ENCODE data around the gene SLC16A10.
A peak's percentile ranks its signal among the peaks of the same experiment; 100 is the strongest.
"Not testable (repeated sequence)": the region's sequence is repeated elsewhere in the genome, so short reads cannot be mapped to it uniquely, and the experiment has no call there.

SLC16A10 gene

GRCh38 chr6:111087106-111087835, at the start of gene SLC16A10:
Gene SLC16A10, plus strand, starts transcription at chr6:111087503. Its CDS starts 250 bp downstream, at chr6:111087753.
- DNase-seq (ENCODE audit: low read depth in 2 of 2), result peak; percentile 59 to 68

- DNase-seq (ENCODE audit: low read depth in 2 of 2), result peak; percentile 22 to 27
Measured at GRCh38 chr6:111038534-111039252, 48.6 kb upstream of the SLC16A10 start.

DNA sequence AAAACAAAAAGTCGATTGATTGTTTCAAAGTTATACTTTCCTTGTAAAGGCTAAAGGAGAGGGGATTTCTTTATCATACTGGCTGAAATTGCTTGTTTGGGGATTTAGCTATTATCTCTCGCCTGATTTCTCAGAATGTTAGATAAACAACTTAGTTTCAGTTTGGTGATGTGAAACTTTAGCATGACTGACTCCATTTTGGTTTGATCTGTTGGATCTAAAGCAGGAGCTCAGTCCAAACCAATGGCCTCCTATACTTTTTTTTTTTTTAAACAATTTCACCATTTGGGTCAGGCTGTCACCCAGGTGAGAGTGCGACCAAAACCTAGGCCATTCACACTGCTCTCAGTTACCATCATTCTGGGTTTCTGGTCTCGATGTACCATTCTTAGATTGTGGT, 45.4 kb upstream of the SLC16A10 start:
- no peak for DNase-seq (ENCODE audit: low read depth in 2 of 2)

DNA sequence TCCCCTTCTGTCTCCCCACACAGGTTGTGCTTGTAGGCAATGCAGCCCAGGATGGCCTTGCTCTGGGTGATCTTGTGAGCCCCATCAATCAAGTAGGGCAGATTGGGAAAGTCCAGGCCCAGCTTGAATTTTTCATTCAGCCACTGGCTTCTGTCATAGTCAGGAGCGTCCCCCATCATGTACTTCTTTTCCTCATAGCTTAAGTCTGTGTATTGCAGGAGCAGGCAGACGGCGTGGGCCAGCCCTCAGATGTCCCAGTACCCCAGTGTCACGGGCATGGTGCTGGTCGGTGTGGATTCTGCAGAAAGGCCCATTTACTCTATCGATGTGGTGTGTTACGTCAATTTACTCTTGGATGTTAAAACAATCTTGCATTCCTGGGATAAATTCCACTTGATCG, 40.1 kb upstream of the SLC16A10 start:
- DNase-seq (ENCODE audit: low read depth in 2 of 2), result no peak

- no peak for DNase-seq (ENCODE audit: low read depth in 2 of 2)
Measured at GRCh38 chr6:111050261-111051023, 36.9 kb upstream of the SLC16A10 start.

- DNase-seq (ENCODE audit: low read depth in 2 of 2), result no peak
Measured at GRCh38 chr6:111052171-111052570, 35.1 kb upstream of the SLC16A10 start.

DNA sequence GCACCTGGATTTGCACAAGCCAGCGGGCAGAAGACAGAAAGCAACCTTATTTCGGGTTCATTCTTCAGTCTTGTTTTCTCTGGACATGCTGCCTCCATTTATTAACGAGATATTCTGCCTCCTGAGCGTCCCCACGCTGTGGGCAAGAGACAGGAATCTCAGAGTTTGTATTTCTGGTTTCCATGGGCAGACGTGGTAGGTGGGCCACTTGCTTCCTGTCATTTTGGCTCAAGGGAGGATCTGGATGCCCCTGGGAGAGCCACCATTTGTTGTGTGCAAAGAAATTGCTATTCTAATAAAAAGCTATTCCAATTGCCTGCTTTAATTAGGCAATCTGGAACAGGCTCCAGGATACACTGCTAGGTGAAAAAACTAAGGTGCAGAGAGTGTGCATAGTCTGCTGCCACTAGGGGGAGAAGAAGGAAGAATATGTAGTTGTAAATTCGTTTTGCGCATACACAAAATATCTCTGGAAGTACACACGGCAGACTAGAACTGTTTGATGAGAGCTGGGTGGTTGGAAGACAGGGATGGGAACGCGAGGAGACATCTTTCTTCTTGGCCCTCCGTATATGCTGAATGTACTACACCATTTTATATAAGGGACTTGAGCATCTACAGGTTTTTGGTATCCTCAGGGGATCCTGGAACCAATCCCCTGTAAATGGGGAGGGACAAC, 30.1 kb upstream of the SLC16A10 start:
- no peak for DNase-seq (ENCODE audit: low read depth in 2 of 2)

- DNase-seq (ENCODE audit: low read depth in 2 of 2), result no peak
Measured at GRCh38 chr6:111061508-111061907, 25.8 kb upstream of the SLC16A10 start.

DNA sequence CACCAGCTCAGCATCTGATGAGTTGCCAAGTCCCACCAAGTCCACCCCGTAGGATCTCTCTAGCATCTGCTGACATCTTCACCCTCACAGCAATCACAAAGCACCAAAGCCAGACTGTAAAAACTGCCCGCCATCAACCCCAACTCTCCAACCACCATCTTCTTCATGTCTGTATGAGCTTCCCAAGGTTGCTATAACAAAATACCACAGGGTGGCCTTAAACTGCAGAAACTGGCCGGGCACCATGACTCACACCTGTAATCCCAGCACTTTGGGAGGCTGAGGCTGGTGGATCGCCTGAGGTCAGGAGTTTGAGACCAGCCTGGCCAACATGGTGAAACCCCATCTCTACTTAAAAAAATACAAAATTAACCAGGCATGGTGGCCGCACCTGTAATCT, 25.3 kb upstream of the SLC16A10 start:
- not testable (repeated sequence) for DNase-seq (ENCODE audit: low read depth in 2 of 2)

GRCh38 chr6:111062860-111063259, 24.4 kb upstream of the SLC16A10 start:
- DNase-seq (ENCODE audit: low read depth in 2 of 2), result not testable (repeated sequence)

DNA sequence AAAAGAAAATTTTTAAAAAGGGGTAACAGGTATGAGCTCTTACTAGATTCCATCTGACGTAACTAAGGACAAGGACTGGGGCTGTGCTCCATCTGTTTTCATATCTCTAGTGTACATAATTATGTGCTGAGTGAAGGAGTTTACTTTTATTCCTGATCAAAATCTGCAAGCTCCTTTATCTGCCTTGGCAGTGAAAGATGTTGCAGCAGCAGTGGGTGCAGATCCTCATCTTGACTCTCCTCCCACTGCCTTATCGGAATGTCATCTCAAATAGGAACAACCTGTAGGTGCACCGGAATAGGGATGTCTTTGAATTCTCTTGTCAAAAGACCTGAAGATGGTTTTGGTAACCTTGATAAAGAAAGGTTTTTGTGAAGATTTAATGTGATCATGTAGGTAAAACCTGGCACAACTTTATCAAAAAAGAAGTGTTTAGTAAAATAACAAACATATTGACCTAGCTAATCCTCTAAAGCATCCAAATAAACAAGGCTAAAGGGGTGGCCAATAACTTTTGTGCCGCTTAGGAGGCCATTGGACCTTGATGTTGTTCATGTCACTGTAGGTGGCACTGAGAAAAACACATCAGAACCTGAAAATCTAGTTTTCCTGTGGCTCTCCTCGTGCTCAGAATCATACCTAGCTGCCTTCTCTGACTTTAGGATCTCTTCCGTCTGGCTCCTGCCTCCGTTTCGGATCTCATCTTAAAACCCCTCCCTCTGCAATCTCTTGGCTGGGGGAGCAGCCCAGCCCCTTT, 19.0 kb upstream of the SLC16A10 start:
- no peak for DNase-seq (ENCODE audit: low read depth in 2 of 2)

DNA sequence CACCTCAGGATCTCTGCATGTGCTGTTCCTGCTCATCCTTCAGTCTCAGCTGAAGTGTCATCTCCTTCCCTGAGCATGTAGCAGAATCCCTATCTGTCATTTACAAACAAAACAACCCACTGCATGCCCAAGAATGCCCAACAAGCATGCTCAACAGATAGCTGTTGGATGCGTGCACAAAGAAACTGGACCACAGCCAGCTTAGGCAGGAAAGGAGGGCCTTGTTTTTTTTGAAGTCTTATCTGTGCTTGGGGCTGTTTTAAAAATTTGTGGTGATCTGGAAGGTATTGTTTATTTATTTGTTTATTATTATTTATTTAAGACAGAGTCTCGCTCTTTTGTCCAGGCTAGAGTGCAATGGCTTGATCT, 18.5 kb upstream of the SLC16A10 start:
- DNase-seq (ENCODE audit: low read depth in 2 of 2), result no peak

- no peak for DNase-seq (ENCODE audit: low read depth in 2 of 2)
Measured at GRCh38 chr6:111069382-111070104, 17.8 kb upstream of the SLC16A10 start.

DNA sequence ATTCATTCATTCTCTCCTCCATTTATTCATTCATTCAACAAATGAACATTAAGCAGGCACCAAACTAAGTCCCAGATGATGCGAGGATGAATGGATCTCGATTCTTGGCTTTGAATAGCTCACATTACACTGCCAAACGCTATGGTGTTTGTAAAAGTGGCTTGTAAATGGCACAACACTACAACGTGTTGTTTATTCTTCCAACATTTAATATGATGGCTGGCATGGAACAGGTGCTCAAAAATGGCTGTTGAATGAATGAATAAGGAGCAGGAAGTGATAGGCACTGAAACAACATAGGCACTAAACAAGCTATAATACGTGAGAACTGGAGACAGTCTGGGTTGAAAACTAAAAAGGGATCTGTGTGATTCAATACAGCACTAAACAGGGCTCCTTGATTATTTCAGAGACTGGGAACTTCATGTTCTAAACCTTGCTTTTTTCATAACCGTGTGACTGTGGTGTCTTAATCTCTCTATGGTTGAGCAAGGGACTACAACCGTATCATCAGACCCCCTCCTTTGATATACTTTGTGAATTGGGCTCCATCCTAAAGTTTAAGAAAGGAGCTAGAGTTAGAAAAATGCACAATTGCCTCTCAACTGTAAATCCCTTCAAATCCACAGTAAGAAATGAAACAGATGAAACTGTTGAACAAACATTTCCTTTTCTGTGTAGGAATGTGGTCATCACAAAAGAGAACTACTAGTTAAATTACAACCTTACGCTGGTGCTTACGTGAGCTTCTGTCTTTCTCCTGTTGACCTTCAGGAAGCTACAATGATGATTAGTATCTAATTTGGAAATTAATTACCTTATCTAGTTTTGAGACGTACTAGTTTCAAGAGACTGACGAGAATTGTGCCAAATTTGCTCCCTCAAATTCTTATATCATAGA, 16.9 kb upstream of the SLC16A10 start:
- no peak for DNase-seq (ENCODE audit: low read depth in 2 of 2)

GRCh38 chr6:111072801-111073360, 14.4 kb upstream of the SLC16A10 start:
- DNase-seq (ENCODE audit: low read depth in 2 of 2), result no peak

GRCh38 chr6:111074311-111074710, 13.0 kb upstream of the SLC16A10 start:
- DNase-seq (ENCODE audit: low read depth in 2 of 2), result no peak

GRCh38 chr6:111076024-111076695, 11.1 kb upstream of the SLC16A10 start:
- no peak for DNase-seq (ENCODE audit: low read depth in 2 of 2)

- no peak for DNase-seq (ENCODE audit: low read depth in 2 of 2)
Measured at GRCh38 chr6:111080698-111081097, 6.6 kb upstream of the SLC16A10 start.

DNA sequence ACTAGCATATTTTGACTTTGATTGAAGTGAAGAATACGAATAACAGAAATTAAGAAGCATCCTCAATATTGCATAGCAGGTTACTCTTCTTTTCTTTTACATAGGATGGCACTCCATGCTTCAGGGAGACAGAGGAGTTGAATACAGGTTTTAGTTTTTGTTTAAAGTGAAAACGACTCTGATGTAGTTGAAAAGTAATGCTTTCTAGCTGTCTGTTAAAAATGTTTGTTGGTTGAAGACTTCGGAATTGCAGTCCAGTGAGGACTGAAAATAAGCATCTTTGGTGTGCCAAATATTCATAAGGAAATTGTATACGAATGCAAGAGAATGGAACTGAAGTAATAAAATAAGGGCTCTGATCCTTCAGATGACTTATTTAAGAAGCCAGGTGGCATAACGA, 618 bp upstream of the SLC16A10 start:
- no peak for DNase-seq (ENCODE audit: low read depth in 2 of 2)
